Trophoblast cell (in vitro differentiated cells and primary cell): ENCODE results near the gene PSME3.

Source experiments
- DNase-seq, 2 donors: peaks; one replicate each; pipeline ENCODE4 v3.0.0-alpha.2; 2016
- H2AFZ ChIP-seq: 2 replicates; pipeline ENCODE4 v1.6.1; 2013; ENCODE audit warnings: low read length, moderate library complexity, mild to moderate bottlenecking; ENCODE audit not compliant: insufficient read depth, poor library complexity
- H2AK5ac ChIP-seq: 2 replicates; pipeline ENCODE4 v1.6.1; 2013; ENCODE audit warnings: mild to moderate bottlenecking, low read length
- H2BK120ac ChIP-seq: 2 replicates; pipeline ENCODE4 v1.6.1; 2013; ENCODE audit warnings: low read length, mild to moderate bottlenecking, moderate library complexity; ENCODE audit not compliant: insufficient read depth, poor library complexity
- H2BK12ac ChIP-seq: 2 replicates; pipeline ENCODE4 v1.6.1; 2013; ENCODE audit warnings: mild to moderate bottlenecking, low read length, moderate library complexity
- H2BK5ac ChIP-seq: 2 replicates; pipeline ENCODE4 v1.6.1; 2013; ENCODE audit warnings: low read length, low read depth, moderate library complexity, mild to moderate bottlenecking; ENCODE audit not compliant: poor library complexity
- H3K14ac ChIP-seq: 2 replicates; pipeline ENCODE4 v1.6.1; 2013; ENCODE audit warnings: mild to moderate bottlenecking, low read length
- H3K18ac ChIP-seq: 2 replicates; pipeline ENCODE4 v1.6.1; 2013; ENCODE audit warnings: mild to moderate bottlenecking, low read length
- H3K23ac ChIP-seq: 2 replicates; pipeline ENCODE4 v1.6.1; 2013; ENCODE audit warnings: low read length
- H3K27ac ChIP-seq: 2 replicates; pipeline ENCODE4 v1.5.1; 2013; ENCODE audit warnings: low read depth, mild to moderate bottlenecking, inconsistent platforms, low read length, moderate library complexity
- H3K27me3 ChIP-seq: 2 replicates; pipeline ENCODE4 v1.6.1; 2013; ENCODE audit warnings: inconsistent platforms, mild to moderate bottlenecking, low read length, moderate library complexity; ENCODE audit not compliant: insufficient read depth
- H3K36me3 ChIP-seq, 2 experiments: 1 replicate in 1 of 2; 2 replicates in 1 of 2; pipeline ENCODE4 v1.6.1; 2013; ENCODE audit warnings: low read length in 2 of 2, mild to moderate bottlenecking in 2 of 2, moderate library complexity in 1 of 2; ENCODE audit not compliant: insufficient read depth in 2 of 2, control insufficient read depth in 1 of 2
- H3K4ac ChIP-seq: 2 replicates; pipeline ENCODE4 v1.6.1; 2013; ENCODE audit warnings: low read depth, mild to moderate bottlenecking, low read length, moderate library complexity
- H3K4me1 ChIP-seq, 2 experiments: 1 replicate in 1 of 2; 2 replicates in 1 of 2; pipeline ENCODE4 v1.6.1; 2013; ENCODE audit warnings: low read length in 2 of 2, mild to moderate bottlenecking in 2 of 2, moderate library complexity in 1 of 2; ENCODE audit not compliant: insufficient read depth in 2 of 2, control insufficient read depth in 1 of 2
- H3K4me2 ChIP-seq: 2 replicates; pipeline ENCODE4 v1.6.1; 2013; ENCODE audit warnings: inconsistent platforms, mild to moderate bottlenecking, low read length, moderate library complexity
- H3K4me3 ChIP-seq: 2 replicates; pipeline ENCODE4 v1.5.1; 2013; ENCODE audit warnings: mild to moderate bottlenecking, low read depth, low read length, inconsistent platforms
- H3K79me1 ChIP-seq: one replicate; pipeline ENCODE4 v1.6.1; 2013; ENCODE audit warnings: low read length
- H3K79me2 ChIP-seq: 2 replicates; pipeline ENCODE4 v1.6.1; 2013; ENCODE audit warnings: low read length, mild to moderate bottlenecking; ENCODE audit not compliant: control insufficient read depth, insufficient read depth, poor library complexity
- H3K9ac ChIP-seq: 2 replicates; pipeline ENCODE4 v1.6.1; 2013; ENCODE audit warnings: mild to moderate bottlenecking, low read length
- H3K9me3 ChIP-seq: 2 replicates; pipeline ENCODE4 v1.6.1; 2013; ENCODE audit warnings: low read depth, mild to moderate bottlenecking, control low read depth, inconsistent platforms, low read length; ENCODE audit not compliant: insufficient read depth
- H4K12ac ChIP-seq: 2 replicates; pipeline ENCODE4 v1.6.1; 2013; ENCODE audit warnings: low read depth, mild to moderate bottlenecking, low read length, moderate library complexity
- H4K8ac ChIP-seq: 2 replicates; pipeline ENCODE4 v1.6.1; 2013; ENCODE audit warnings: low read depth, mild to moderate bottlenecking, low read length, moderate library complexity
- H4K91ac ChIP-seq: one replicate; pipeline ENCODE4 v1.6.1; 2013; ENCODE audit warnings: low read depth, mild to moderate bottlenecking, low read length, moderate library complexity
- WGBS: extraction: QIAGEN DNeasy Blood & Tissue Kit; methylation state at CpG from one replicate; pipeline ENCODE4 v1.1.7; 2013; ENCODE audit warnings: missing lambda C conversion rate; ENCODE audit not compliant: insufficient read length, insufficient coverage; ENCODE audit errors: extremely low coverage; 5-methylcytosine and 5-hydroxymethylcytosine counted together

PSME3 gene

DNA sequence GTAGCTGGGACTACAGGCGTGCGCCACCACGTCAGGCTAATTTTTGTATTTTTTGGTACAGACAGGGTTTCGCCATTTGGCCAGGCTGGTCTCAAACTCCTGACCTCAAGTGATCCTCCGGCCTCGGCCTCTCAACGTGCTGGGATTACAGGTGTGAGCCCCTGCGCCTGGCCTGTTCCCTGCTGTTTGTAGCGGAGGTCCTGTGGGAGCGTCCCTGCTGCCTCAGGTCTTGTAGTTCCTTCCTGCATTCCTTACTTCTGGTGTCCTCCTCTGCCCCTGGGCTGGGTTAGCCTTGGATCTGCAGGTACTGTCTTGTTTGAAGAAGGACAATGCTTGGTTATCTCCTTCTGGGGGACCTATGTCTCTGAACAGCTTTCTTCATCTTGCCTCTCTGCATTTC is 43.8 kb downstream of the PSME3 start:
- Histone ChIP-seq H3K36me3 (no peaks in the 10 kb centered on the region), H4K8ac (no peak overlapping the region), H3K9ac (no peak overlapping the region), H4K91ac (no peak overlapping the region), H3K18ac (no peak overlapping the region), H3K79me2 (no peaks in the 10 kb centered on the region), H3K4ac (no peak overlapping the region), H2BK5ac (no peak overlapping the region), H2BK120ac (no peak overlapping the region), H3K4me1 (peaks cover 0 to 5% of the 10 kb centered on the region in 2 experiments), H3K14ac (no peak overlapping the region), H3K79me1 (no peaks in the 10 kb centered on the region), H3K9me3 (no peaks in the 10 kb centered on the region), H2BK12ac (no peak overlapping the region), H4K12ac (no peak overlapping the region), H2AK5ac (no peak overlapping the region), H3K23ac (no peak overlapping the region), H3K4me2 (no peak overlapping the region), H3K27me3 (peaks cover 2% of the 10 kb centered on the region), H3K4me3 (no peak overlapping the region), H3K27ac (no peak overlapping the region), H2AFZ (no peak overlapping the region)
- no CpG with 5 or more reads among the region's 10 CpGs for WGBS
- DNase-seq, result peak in 1 of 2 donors; percentile 3

DNA sequence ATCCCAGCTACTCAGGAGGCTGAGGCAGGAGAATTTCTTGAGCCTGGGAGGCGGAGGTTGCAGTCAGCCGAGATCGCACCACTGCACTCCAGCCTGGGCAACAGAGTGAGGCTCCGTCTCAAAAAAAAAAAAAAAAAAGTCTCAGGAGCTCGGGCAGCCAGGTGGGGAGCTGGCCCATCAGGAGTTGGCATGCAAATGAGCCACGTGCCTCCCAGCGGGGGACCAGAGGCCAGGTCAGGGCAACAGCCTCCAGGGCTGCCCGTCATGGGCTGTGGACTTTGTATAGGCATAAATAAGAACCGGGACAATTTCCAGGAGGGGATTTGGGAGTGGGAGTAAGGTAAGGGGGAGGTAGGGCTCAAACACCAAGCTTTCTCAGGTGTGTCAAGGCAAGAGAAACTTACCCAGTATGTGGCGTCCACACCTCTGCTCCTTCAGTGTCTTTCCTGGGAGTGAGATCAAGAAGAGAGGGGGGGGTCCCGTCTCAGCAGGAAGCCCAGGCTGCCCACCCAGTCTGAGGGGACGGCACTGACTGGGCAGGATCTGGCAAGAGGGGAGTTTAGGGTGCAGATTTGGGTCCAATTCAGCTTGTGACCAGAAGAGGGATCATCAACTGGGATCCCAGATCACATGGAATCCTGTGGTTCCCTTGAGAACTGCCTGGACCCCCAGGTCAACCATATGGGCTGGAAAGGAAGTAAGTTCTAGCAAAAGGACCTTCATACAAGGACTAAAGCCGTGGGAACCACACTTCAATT is 45.1 kb downstream of the PSME3 start:
- Histone ChIP-seq H2BK120ac (no peak overlapping the region), H3K4me3 (no peak overlapping the region), H3K79me2 (no peaks in the 10 kb centered on the region), H3K27me3 (peaks cover 2% of the 10 kb centered on the region), H3K79me1 (no peaks in the 10 kb centered on the region), H3K9me3 (no peaks in the 10 kb centered on the region), H2BK5ac (no peak overlapping the region), H2AK5ac (no peak overlapping the region), H3K36me3 (no peaks in the 10 kb centered on the region), H3K4ac (no peak overlapping the region), H3K4me2 (no peak overlapping the region), H4K12ac (no peak overlapping the region), H2AFZ (no peak overlapping the region), H4K8ac (no peak overlapping the region), H4K91ac (no peak overlapping the region), H3K23ac (no peak overlapping the region), H3K18ac (no peak overlapping the region), H3K27ac (no peak overlapping the region), H3K14ac (no peak overlapping the region), H2BK12ac (no peak overlapping the region), H3K9ac (no peak overlapping the region), H3K4me1 (peaks cover 0 to 5% of the 10 kb centered on the region in 2 experiments)
- peak in 1 of 2 donors; percentile 27 for DNase-seq
- WGBS, result no CpG with 5 or more reads among the region's 13 CpGs

DNA sequence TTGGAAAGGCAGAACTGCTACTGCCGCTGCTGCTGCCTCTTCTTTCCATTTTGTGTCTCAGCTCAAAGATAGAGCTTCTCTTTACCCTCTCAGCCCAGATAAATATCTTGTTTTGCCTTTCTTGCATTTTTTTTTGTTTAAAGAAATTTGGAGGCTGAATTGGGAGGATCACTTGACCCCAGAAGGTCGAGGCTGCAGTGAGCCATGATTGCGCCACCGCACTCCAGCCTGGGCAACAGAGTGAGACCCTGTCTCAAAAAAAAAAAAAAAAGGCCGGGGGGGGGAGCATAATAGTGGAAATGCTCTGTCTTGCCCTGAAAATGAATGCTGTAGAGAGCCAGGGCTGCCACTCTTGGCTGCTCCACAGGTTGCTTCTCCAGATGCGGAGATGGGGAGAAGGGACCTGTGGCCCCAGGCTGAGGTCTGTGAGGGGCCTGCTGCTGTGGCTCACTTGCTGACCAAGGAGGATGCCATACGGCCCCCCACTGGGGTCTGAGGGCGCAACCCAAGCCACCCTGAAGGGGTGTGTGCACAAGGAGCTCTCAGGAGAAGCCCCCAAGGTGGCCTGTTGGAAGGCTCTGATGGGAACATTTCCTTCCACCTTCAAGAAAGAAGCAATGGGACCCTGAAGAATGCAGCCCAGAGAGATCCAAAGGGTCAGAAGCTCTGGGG is 45.9 kb downstream of the PSME3 start:
- Histone ChIP-seq H4K12ac (no peak overlapping the region), H3K18ac (no peak overlapping the region), H3K4me1 (peaks cover 0 to 5% of the 10 kb centered on the region in 2 experiments), H3K27ac (no peak overlapping the region), H3K4ac (no peak overlapping the region), H3K4me2 (no peak overlapping the region), H4K91ac (no peak overlapping the region), H3K4me3 (no peak overlapping the region), H3K79me2 (no peaks in the 10 kb centered on the region), H3K9ac (no peak overlapping the region), H2AFZ (no peak overlapping the region), H2BK12ac (no peak overlapping the region), H4K8ac (no peak overlapping the region), H3K9me3 (no peaks in the 10 kb centered on the region), H3K36me3 (no peaks in the 10 kb centered on the region), H3K14ac (no peak overlapping the region), H3K27me3 (peaks cover 2% of the 10 kb centered on the region), H3K23ac (no peak overlapping the region), H3K79me1 (no peaks in the 10 kb centered on the region), H2BK5ac (no peak overlapping the region), H2BK120ac (no peak overlapping the region), H2AK5ac (no peak overlapping the region)
- DNase-seq, result no peak
- WGBS, result no CpG with 5 or more reads among the region's 8 CpGs

DNA sequence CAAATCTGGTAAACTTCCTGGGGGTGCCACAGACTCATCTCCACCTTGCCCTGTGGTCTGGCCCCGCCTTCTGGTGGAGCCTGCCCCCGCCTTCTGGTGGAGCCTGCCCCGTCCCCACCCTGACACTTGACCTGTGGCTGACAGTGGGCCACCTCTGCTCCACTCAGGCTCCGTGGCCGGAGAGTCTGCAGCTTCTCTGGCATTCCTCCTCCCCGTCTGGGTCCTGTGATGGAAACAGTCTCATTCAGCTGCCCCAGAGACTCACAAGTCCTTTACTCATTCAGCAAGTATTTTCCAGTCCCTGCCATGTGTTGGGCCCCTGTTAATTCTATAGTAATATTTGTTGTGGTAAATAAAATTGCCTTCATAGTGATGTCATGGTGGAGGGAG is 46.4 kb downstream of the PSME3 start:
- Histone ChIP-seq H2BK5ac (no peak overlapping the region), H3K23ac (no peak overlapping the region), H3K27ac (no peak overlapping the region), H2BK12ac (no peak overlapping the region), H4K8ac (no peak overlapping the region), H2AFZ (no peak overlapping the region), H3K4me1 (peaks cover 0 to 5% of the 10 kb centered on the region in 2 experiments), H3K4me3 (no peak overlapping the region), H3K9ac (no peak overlapping the region), H2BK120ac (no peak overlapping the region), H3K79me2 (no peaks in the 10 kb centered on the region), H3K9me3 (no peaks in the 10 kb centered on the region), H3K27me3 (peaks cover 2% of the 10 kb centered on the region), H3K79me1 (no peaks in the 10 kb centered on the region), H3K14ac (no peak overlapping the region), H3K4me2 (no peak overlapping the region), H3K4ac (no peak overlapping the region), H2AK5ac (no peak overlapping the region), H4K91ac (no peak overlapping the region), H3K18ac (no peak overlapping the region), H3K36me3 (no peaks in the 10 kb centered on the region), H4K12ac (no peak overlapping the region)
- no CpG with 5 or more reads among the region's 6 CpGs for WGBS
- DNase-seq, result no peak
